H1 (cell line): ENCODE results near the gene TPRN. TPM values are rescaled to one million over a fixed set of nuclear protein-coding genes. Genes with fewer than 3 reads are reported as not detected.

Experiments
- ASH2L ChIP-seq: fragments of 200-600, 300-600 bp; sonication (generic); IDR thresholded peaks from one replicate; pipeline ENCODE4 v1.7.1; 2017; ENCODE audit warnings: low read length
- CREB1 ChIP-seq: IDR thresholded peaks from 2 replicates; pipeline ENCODE4 v1.6.1; 2012; ENCODE audit warnings: inconsistent platforms
- CTBP2 ChIP-seq: IDR thresholded peaks from 2 replicates; pipeline ENCODE4 v1.7.0; 2011; ENCODE audit warnings: borderline replicate concordance, mild to moderate bottlenecking, moderate library complexity, mixed read lengths, low read length; ENCODE audit not compliant: insufficient read depth, insufficient read length
- EGR1 ChIP-seq: IDR thresholded peaks from 2 replicates; pipeline ENCODE4 v1.6.1; 2011; ENCODE audit warnings: low read depth, low read length, borderline replicate concordance
- JUN ChIP-seq: IDR thresholded peaks from 2 replicates; pipeline ENCODE4 v1.6.1; 2011; ENCODE audit warnings: low read depth, mild to moderate bottlenecking, improper control_type of control experiment, low read length
- NRF1 ChIP-seq: IDR thresholded peaks from 2 replicates; pipeline ENCODE4 v1.6.1; 2011; ENCODE audit warnings: mild to moderate bottlenecking, low read depth, low read length, improper control_type of control experiment
- POU5F1 ChIP-seq: IDR thresholded peaks from 2 replicates; pipeline ENCODE4 v1.6.1; 2011; ENCODE audit warnings: low read depth, mild to moderate bottlenecking, low read length, moderate library complexity
- RNF2 ChIP-seq: fragments of 200-900, 300-1000 bp; sonication (generic); IDR thresholded peaks from 2 replicates; pipeline ENCODE4 v1.7.1; 2016; ENCODE audit warnings: borderline replicate concordance, low read depth, mild to moderate bottlenecking, antibody characterized with exemption, low read length; ENCODE audit not compliant: poor library complexity, severe bottlenecking; ENCODE audit errors: missing control alignments
- TAF1 ChIP-seq: IDR thresholded peaks from 2 replicates; pipeline ENCODE4 v1.6.1; 2011; ENCODE audit warnings: mild to moderate bottlenecking, low read depth, low read length
- USF2 ChIP-seq: IDR thresholded peaks from 2 replicates; pipeline ENCODE4 v1.6.1; 2011; ENCODE audit warnings: low read length, improper control_type of control experiment
- ZNF274 ChIP-seq: IDR thresholded peaks from 2 replicates; pipeline ENCODE4 v1.7.0; 2012; ENCODE audit warnings: low read length, borderline replicate concordance; ENCODE audit errors: extremely low read depth
- polyA plus RNA-seq, 7 experiments: library from polyadenylated mRNA; depleted of rRNA in 3 of 7; stranded (reverse) in 5 of 7; unstranded in 2 of 7; fragments of >200 nt in 5 of 7; fragments of 200-250 nt in 2 of 7; gene quantifications; 1 replicate in 5 of 7; 2 replicates in 1 of 7; 4 replicates in 1 of 7; pipeline versions ENCODE4 v1.2.1 to v1.2.3, GENCODE V29; 2011 to 2013; ENCODE audit warnings: missing spikeins in 2 of 7, mixed read lengths in 2 of 7
- total RNA-seq: library from RNA; stranded (reverse); fragmentation: NEBNext Ultra II Directional; extraction: Animal tissue kit (Norgen Biotek cat#: 25700); gene quantifications from 2 replicates; pipeline ENCODE4 v1.2.1, GENCODE V29; 2021

Gene TPRN
- total and polyA plus RNA-seq, 2 of the 8 experiments (the other 6 are each of a cell fraction or from before 2014, with no cell fraction given) = 9.7 to 23.2 TPM

GRCh38 chr9:137236238-137236935 lies 35.8 kb upstream of the TPRN start (continued):
- no peak for TF ChIP-seq TAF1
- no peak for TF ChIP-seq USF2
- peak; percentile 41 for TF ChIP-seq NRF1
- TF ChIP-seq POU5F1 = no peak
- no peak for TF ChIP-seq ASH2L
- no peak for TF ChIP-seq ZNF274
- TF ChIP-seq JUN = no peak
- no peak for TF ChIP-seq CTBP2
- TF ChIP-seq EGR1 = peak; percentile 66
- no peak for TF ChIP-seq RNF2
- TF ChIP-seq CREB1 = peak; percentile 26; the same call in 1 of the 2 replicates
